HG02943 (cell line): ENCODE measurements around the gene C3orf20.

ENCODE experiments used
- ATAC-seq: cut with Tn5 transposase; IDR thresholded peaks from one replicate; pipeline ENCODE4 v1.9.1; 2021; ENCODE audit warnings: mild to moderate bottlenecking, low read depth, moderate library complexity; ENCODE audit not compliant: unreplicated experiment

C3orf20 gene

DNA sequence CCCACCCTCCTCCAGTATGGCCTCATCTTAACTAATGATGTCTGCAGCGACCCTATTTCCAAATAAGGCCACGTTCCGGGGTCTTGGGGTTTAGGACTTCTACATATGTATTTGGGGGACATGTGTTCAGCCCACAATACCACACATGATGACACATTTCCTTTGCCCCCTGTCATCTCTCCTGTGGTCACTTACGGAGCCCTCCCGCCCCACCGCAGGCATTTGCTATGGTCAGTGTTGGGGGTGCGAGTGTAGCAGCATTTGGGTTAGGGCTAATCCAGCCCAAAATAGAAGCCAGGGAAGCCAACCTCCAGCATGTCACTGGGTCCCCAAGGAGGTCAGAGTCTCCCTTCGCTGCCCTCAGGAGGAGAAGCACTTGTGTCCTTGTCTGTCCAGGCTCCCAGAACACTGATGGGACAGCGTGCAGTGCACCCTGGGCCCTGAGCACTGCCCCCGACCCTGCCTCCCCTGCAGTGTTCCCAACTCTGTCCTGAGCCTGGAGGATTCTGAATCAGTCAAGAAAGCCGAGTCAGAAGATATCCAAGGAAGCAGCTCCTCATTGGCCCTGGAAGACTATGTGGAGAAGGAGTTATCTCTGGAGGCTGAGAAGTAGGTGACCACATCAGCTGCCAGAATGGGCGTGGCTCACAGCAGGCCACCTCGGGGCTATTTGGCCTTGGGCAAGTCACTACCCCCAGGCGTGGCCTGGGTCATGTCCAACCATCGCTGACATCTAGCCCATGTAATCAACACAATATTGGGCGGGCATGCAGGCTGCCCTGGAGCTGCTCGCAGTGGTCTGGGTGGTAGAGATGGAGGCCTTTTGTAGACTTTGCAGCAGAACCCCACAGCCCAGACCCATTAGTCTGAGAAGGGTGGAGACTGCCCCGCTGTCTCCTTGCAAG is 96.9 kb downstream of the C3orf20 start:
- no peak for ATAC-seq

DNA sequence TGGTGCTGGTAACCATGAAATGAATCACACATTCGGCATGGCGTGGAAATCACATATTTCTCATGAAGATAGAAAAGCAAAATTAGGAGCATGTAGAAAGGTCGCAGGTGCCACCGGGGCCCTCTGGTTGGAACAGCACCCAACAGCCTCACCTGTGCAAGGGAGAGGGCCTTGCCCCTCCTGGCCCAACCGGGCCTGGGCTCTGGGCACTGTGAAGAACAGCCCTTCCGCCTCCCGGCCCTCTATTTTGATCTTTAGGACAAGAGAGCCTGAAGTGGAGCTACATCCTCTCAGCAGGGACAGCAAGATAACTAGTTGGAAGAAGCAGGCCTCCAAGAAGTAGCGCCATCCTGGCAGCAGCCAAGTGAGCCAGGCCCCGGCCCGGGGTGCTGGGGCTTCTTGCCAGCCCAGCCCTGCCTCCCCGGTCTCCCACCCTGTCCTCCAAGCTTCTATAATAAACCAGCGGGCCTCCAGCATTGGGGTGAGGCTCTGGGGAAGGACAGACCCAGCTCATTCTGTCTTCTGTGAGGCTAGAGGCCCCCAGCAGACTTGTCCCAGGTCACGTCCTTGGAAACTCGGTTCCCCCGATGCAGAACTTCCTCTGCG is 97.7 kb downstream of the C3orf20 start:
- no peak for ATAC-seq

DNA sequence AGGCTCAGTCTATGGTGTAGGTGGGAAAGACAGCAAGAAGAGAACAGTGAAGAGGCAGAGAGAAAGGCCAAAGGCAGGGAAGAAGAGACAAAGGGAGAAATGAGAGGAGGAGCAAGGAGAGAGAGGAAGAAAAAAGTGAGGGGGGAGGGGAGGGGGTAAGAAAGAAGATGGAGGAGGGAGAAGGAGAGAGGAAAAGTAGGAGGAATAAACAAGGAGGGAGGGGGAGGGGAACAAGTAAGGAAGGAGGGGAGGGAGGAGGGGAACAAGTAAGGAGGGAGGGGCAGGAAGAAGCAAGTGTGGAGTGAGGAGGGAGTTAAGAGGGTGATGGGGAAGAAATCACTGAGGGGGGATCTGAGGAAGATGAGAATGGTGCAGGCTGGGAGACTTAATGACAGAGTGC is 98.3 kb downstream of the C3orf20 start:
- no peak for ATAC-seq

DNA sequence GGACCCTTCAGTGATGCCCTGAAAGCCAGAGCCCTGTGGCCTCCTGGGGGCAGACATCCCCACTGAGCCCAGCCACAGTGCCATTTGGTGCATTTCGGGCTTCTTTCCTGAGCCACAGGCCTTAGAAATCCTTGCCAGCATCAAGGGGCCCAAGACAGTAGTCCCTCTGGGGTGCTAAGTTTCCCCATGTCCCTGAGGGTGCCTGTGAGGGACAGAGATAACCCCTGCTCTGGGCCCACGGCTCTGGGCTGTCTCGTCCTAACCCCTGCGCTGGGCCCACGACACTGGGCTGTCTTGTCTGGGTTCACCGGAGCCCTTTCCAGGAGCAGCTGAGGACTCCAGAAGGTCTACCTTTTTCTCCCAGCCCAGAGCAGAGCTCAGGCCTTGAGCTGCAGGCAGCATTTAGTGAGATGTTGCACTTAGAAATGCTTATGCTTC is 98.8 kb downstream of the C3orf20 start:
- ATAC-seq = no peak

GRCh38 chr3:14774431-14774830 is 99.5 kb downstream of the C3orf20 start:
- no peak for ATAC-seq

DNA sequence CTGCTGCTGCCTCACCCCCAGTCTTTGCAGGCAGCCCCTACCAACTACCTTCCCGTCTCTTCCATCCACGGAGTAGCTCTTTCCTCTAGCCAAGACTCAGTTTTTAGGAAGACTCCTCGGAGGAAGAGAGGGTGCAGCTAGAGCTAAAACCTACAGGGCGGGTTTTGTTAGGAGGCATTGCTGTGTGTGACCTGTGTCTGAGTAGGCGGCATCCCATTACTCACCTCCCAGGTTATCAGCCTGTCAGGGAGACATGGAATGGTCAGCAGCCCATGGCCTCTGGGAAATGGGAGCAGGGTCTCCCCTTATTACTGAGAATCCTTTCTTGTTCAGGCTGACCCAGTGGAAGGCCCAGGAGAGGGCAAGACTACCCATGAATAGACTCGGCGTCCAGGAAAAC is 100.1 kb downstream of the C3orf20 start:
- no peak for ATAC-seq

- no peak for ATAC-seq
Observed at GRCh38 chr3:14775563-14775962, 100.6 kb downstream of the C3orf20 start.

- no peak for ATAC-seq
Observed at GRCh38 chr3:14779069-14779685, 104.2 kb downstream of the C3orf20 start.

GRCh38 chr3:14780927-14781507 is 106.1 kb downstream of the C3orf20 start:
- ATAC-seq = no peak

GRCh38 chr3:14783480-14784086 is 108.6 kb downstream of the C3orf20 start:
- no peak for ATAC-seq

- no peak for ATAC-seq
Observed at GRCh38 chr3:14784087-14784681, 109.2 kb downstream of the C3orf20 start.

- no peak for ATAC-seq
Observed at GRCh38 chr3:14785207-14786155, 110.5 kb downstream of the C3orf20 start.

GRCh38 chr3:14786369-14786768 is 111.4 kb downstream of the C3orf20 start:
- no peak for ATAC-seq

- no peak for ATAC-seq
Observed at GRCh38 chr3:14787630-14788029, 112.7 kb downstream of the C3orf20 start.

DNA sequence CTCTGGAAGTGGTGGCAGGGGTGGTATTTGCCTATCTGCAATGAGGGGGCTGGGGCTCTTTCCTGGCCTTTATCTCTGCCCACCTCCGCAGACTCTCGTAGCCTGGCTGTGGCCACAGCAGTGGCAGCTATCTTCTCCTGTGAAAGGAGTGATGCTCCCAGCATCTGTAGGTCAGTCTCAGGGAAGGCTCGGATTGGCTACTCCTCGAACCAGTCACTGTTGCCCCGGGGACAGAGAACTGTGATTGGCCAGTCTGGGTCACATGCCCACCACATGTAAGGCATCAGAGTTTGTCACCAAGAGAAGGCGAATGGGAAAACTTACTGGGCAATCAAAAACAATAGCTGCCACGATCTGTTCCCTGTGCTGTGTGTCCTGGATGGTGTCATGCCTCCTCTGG is 113.7 kb downstream of the C3orf20 start:
- no peak for ATAC-seq

GRCh38 chr3:14789221-14789620 is 114.3 kb downstream of the C3orf20 start:
- ATAC-seq = no peak

- ATAC-seq = no peak
Observed at GRCh38 chr3:14789640-14790285, 114.8 kb downstream of the C3orf20 start.

- ATAC-seq = no peak
Observed at GRCh38 chr3:14791343-14791945, 116.5 kb downstream of the C3orf20 start.
